Stomach (tissue), 9 donors: Measurements from ENCODE around the gene KIF1A. TPM values are rescaled to one million over a fixed set of nuclear protein-coding genes. Genes with fewer than 3 reads are reported as not detected.

Experiments
- DNase-seq, 2 donors: peaks; one replicate each; pipeline versions ENCODE4 v3.0.0 to v3.0.0-alpha.2; 2013 to 2019
- H3K27ac ChIP-seq, 5 donors: fragments of 200-600 bp in 4 of 5; sonication (generic) in 4 of 5; one replicate each; pipeline ENCODE4 v1.5.1; 2013 to 2019; ENCODE audit warnings: mild to moderate bottlenecking in 1 of 5, moderate library complexity in 1 of 5
- H3K27me3 ChIP-seq, 3 donors: fragments of 200-600 bp; sonication (generic); one replicate each; pipeline ENCODE4 v1.5.1; 2017 to 2019; ENCODE audit warnings: mixed run types in 1 of 3
- H3K36me3 ChIP-seq, 4 donors: fragments of 200-600 bp; sonication (generic); 1 replicate in 3 of 4; 2 replicates in 1 of 4; pipeline ENCODE4 v1.5.1; 2016 to 2019
- H3K4me1 ChIP-seq, 4 donors: fragments of 200-600 bp; sonication (generic); one replicate each; pipeline ENCODE4 v1.5.1; 2016 to 2019
- H3K4me3 ChIP-seq, 4 donors: fragments of 200-600 bp; sonication (generic) in 3 of 4; one replicate each; pipeline ENCODE4 v1.5.1; 2016 to 2019; ENCODE audit warnings: mild to moderate bottlenecking in 1 of 4
- H3K9me3 ChIP-seq, 4 donors: fragments of 200-600 bp; sonication (generic); one replicate each; pipeline ENCODE4 v1.5.1; 2016 to 2019
- CTCF ChIP-seq, 7 experiments: fragments of 450-650 bp in 4 of 7; fragments of 200-600 bp in 3 of 7; sonication (generic) in 3 of 7; IDR thresholded peaks; one replicate each; pipeline ENCODE4 v1.5.1; 2016 to 2019; ENCODE audit warnings: antibody characterized with exemption in 7 of 7, control low read depth in 2 of 7, mild to moderate bottlenecking in 1 of 7
- EP300 ChIP-seq: sonication (generic); formaldehyde crosslinking; IDR thresholded peaks from one replicate; pipeline ENCODE4 v1.6.1; 2017; ENCODE audit warnings: antibody characterized with exemption
- POLR2A ChIP-seq, 4 donors: fragments of 450-650 bp; IDR thresholded peaks; one replicate each; pipeline ENCODE4 v1.6.1; 2016; ENCODE audit warnings: antibody characterized with exemption in 4 of 4, control low read depth in 2 of 4, mild to moderate bottlenecking in 1 of 4, moderate library complexity in 1 of 4
- POLR2AphosphoS5 ChIP-seq, 3 donors: sonication (generic); formaldehyde crosslinking; IDR thresholded peaks; one replicate each; pipeline ENCODE4 v1.6.1; 2016; ENCODE audit warnings: antibody characterized with exemption in 3 of 3
- WGBS, 5 donors: extraction: QIAGEN DNeasy Blood & Tissue Kit in 3 of 5; methylation state at CpG; one replicate each; pipeline versions ENCODE4 v1.1.5 to v1.1.7; 2013 to 2018; 5-methylcytosine and 5-hydroxymethylcytosine counted together
- intact Hi-C: fragments of 100-400 bp; cut with DNase I; formaldehyde crosslinking; loops from one replicate; pipeline ENCODE4 v1.15.1; 2023; ENCODE audit warnings: low total_unique reads
- polyA plus RNA-seq, 3 donors: library from polyadenylated mRNA; stranded (reverse); fragments of 200-250 nt; gene quantifications; one replicate each; pipeline ENCODE4 v1.2.3, GENCODE V29; 2013
- total RNA-seq, 5 donors: library from RNA; depleted of rRNA; stranded (reverse); fragments of >200 nt; gene quantifications; one replicate each; pipeline versions ENCODE4 v1.1.0 to v1.2.3, GENCODE V29; 2014 to 2016
- donor health status: healthy with polysubstance abuse.
- donor health status: Bipolar disorder and iron deficiency.
- donor health status: healthy.

KIF1A gene
- total and polyA plus RNA-seq, 8 donors = 0.15 to 12.5 (median 2.5) TPM

- Histone ChIP-seq H3K27me3 (peaks cover 0 to 26% (median 0%) of the 10 kb centered on the region in 3 donors), H3K36me3 (no peaks in the 10 kb centered on the region), H3K27ac (no peak overlapping the region), H3K4me3 (no peak overlapping the region), H3K4me1 (no peaks in the 10 kb centered on the region), H3K9me3 (no peaks in the 10 kb centered on the region)
- DNase-seq = peak; percentile 60 to 87
- WGBS, 5 donors = 13 to 44% (median 35%) methylated on average over 5 to 9 of the region's 9 CpGs
- TF ChIP-seq CTCF (IDR thresholded peaks at IDR 0.05) (peak in 5 of 7 experiments; percentile 25 to 51 (median 34)), POLR2A (IDR thresholded peaks at IDR 0.05) (no peak), EP300 (no peak), POLR2AphosphoS5 (IDR thresholded peaks at IDR 0.05) (no peak)
- intact Hi-C loops = no loop called here
Observed at GRCh38 chr2:240840435-240841060, 20.5 kb upstream of the KIF1A start.

GRCh38 chr2:240839152-240840143 lies 19.4 kb upstream of the KIF1A start:
- no peaks in the 10 kb centered on the region for H3K4me1 ChIP-seq
- H3K4me3 ChIP-seq = no peak overlapping the region
- H3K36me3 ChIP-seq = no peaks in the 10 kb centered on the region
- WGBS, 5 donors = 81 to 84% (median 82%) methylated on average over 11 to 28 of the region's 28 CpGs
- no peak for DNase-seq
- no peaks in the 10 kb centered on the region for H3K9me3 ChIP-seq
- H3K27me3 ChIP-seq = peaks cover 0 to 26% (median 0%) of the 10 kb centered on the region in 3 donors
- TF ChIP-seq EP300 (no peak), CTCF (IDR thresholded peaks at IDR 0.05) (no peak), POLR2AphosphoS5 (IDR thresholded peaks at IDR 0.05) (no peak), POLR2A (IDR thresholded peaks at IDR 0.05) (no peak)
- intact Hi-C loops = no loop called here
- H3K27ac ChIP-seq = no peak overlapping the region

DNA sequence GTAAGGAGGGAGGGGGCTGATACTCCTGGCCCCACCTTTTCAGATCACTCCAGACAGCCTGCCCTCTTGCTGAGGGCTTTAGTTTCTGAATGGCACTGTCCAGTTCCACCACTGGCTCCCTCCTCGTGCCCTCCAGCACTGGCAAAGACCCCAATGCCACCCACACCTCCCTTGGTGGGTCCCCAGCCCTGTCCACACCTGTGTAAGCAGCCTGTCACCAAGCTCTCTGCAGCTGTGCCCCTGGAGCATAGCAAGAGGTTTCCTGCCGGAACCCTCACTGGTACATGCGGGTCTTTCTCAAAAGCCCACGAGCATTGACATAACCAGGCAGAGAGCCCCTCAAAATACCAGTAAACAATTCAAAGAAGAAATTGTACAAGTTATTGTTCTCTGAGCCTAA lies 17.6 kb upstream of the KIF1A start:
- Histone ChIP-seq H3K9me3 (no peaks in the 10 kb centered on the region), H3K27ac (no peak overlapping the region), H3K4me1 (peaks cover 0 to 3% (median 1%) of the 10 kb centered on the region in 4 donors), H3K36me3 (no peaks in the 10 kb centered on the region), H3K4me3 (no peak overlapping the region), H3K27me3 (peaks cover 0 to 28% (median 0%) of the 10 kb centered on the region in 3 donors)
- DNase-seq = no peak
- TF ChIP-seq POLR2AphosphoS5 (IDR thresholded peaks at IDR 0.05) (no peak), POLR2A (IDR thresholded peaks at IDR 0.05) (no peak), CTCF (IDR thresholded peaks at IDR 0.05) (no peak), EP300 (no peak)
- WGBS, 5 donors = 42 to 59% (median 53%) methylated on average over 4 of the region's 4 CpGs
- intact Hi-C loops = no loop called here

- intact Hi-C loops = no loop called here
- Histone ChIP-seq H3K27me3 (peaks cover 0 to 35% (median under 1%) of the 10 kb centered on the region in 3 donors), H3K4me1 (peaks cover 2 to 10% (median 8%) of the 10 kb centered on the region in 4 donors), H3K36me3 (no peaks in the 10 kb centered on the region), H3K4me3 (no peak overlapping the region), H3K27ac (no peak overlapping the region), H3K9me3 (no peaks in the 10 kb centered on the region)
- DNase-seq = peak in 1 of 2 donors; percentile 70
- WGBS, 5 donors = 63 to 75% (median 70%) methylated on average over 10 to 17 of the region's 17 CpGs
- TF ChIP-seq POLR2AphosphoS5 (IDR thresholded peaks at IDR 0.05) (no peak), EP300 (no peak), CTCF (IDR thresholded peaks at IDR 0.05) (no peak), POLR2A (IDR thresholded peaks at IDR 0.05) (no peak)
Observed at GRCh38 chr2:240836781-240837467, 16.9 kb upstream of the KIF1A start.
